ENCODE data around the gene CDIP1.

DNA sequence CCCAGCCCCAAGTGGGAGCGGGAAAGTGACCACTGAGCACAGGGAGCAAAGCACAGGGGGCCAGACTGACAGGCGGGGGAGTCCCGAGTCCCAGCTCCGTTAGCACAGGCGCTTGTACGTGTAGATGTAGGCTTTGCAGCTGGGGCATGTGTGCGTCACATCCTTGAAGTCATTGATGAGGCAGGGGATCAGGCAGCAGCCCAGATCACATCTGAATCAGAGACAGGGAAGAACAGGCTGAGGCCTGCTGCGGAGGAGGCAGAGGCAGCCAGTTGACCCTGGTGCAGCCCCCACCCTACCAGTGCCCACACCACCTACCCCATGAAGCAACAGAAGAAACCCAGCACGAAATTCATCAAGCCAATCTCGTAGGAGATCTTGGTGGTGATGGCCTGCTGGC lies 26.1 kb downstream of the CDIP1 start:
- no peak for TF ChIP-seq POLR2A (IDR thresholded peaks at IDR 0.05)
- TF ChIP-seq, protein P1, sequence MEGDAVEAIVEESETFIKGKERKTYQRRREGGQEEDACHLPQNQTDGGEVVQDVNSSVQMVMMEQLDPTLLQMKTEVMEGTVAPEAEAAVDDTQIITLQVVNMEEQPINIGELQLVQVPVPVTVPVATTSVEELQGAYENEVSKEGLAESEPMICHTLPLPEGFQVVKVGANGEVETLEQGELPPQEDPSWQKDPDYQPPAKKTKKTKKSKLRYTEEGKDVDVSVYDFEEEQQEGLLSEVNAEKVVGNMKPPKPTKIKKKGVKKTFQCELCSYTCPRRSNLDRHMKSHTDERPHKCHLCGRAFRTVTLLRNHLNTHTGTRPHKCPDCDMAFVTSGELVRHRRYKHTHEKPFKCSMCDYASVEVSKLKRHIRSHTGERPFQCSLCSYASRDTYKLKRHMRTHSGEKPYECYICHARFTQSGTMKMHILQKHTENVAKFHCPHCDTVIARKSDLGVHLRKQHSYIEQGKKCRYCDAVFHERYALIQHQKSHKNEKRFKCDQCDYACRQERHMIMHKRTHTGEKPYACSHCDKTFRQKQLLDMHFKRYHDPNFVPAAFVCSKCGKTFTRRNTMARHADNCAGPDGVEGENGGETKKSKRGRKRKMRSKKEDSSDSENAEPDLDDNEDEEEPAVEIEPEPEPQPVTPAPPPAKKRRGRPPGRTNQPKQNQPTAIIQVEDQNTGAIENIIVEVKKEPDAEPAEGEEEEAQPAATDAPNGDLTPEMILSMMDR (IDR thresholded peaks at IDR 0.05): no peak
